ENCODE results near the gene NCOA4. TPM values are rescaled to one million over a fixed set of nuclear protein-coding genes. Genes with fewer than 3 reads are reported as not detected.
"Not testable (repeated sequence)": the region's sequence is repeated elsewhere in the genome, so short reads cannot be mapped to it uniquely, and the experiment has no call there.

The NCOA4 gene
- total RNA-seq, 4 donors from 2014 or later: 140 to 189 (median 160) TPM

- intact Hi-C loops (cut with DNase I): no loop called here
- Histone ChIP-seq H3K4me1 (no peaks in the 10 kb centered on the region), H3K36me3 (no peaks in the 10 kb centered on the region), H3K9me3 (no peaks in the 10 kb centered on the region), H3K27me3 (no peaks in the 10 kb centered on the region), H3K27ac (no peak overlapping the region), H3K4me3 (replicated peaks in 1 of 3) (no peak overlapping the region)
- no peak for DNase-seq
- WGBS, 2 donors: 62 to 79% methylated on average over 2 of the region's 2 CpGs
- TF ChIP-seq POLR2A (IDR thresholded peaks at IDR 0.05) (no peak), CTCF (IDR thresholded peaks at IDR 0.05) (no peak)
These were observed 38.5 kb upstream of the NCOA4 start for GRCh38 chr10:46068905-46069304.

- DNase-seq: no peak
- WGBS, 2 donors: 62 to 69% methylated on average over 1 of the region's 1 CpG
- H3K4me1 ChIP-seq: no peaks in the 10 kb centered on the region
- no peak overlapping the region for H3K4me3 ChIP-seq (replicated peaks in 1 of 3)
- no peaks in the 10 kb centered on the region for H3K27me3 ChIP-seq
- H3K27ac ChIP-seq: no peak overlapping the region
- H3K9me3 ChIP-seq: no peaks in the 10 kb centered on the region
- no peaks in the 10 kb centered on the region for H3K36me3 ChIP-seq
- no peak for TF ChIP-seq CTCF (IDR thresholded peaks at IDR 0.05)
- no peak for TF ChIP-seq POLR2A (IDR thresholded peaks at IDR 0.05)
- intact Hi-C loops (cut with DNase I): no loop called here
These were observed 37.7 kb upstream of the NCOA4 start for GRCh38 chr10:46068117-46068516.

- H3K4me3 ChIP-seq (replicated peaks in 1 of 3): no peak overlapping the region
- WGBS, 2 donors: 100% methylated on average over 1 of the region's 1 CpG
- H3K27me3 ChIP-seq: no peaks in the 10 kb centered on the region
- no peak overlapping the region for H3K27ac ChIP-seq
- intact Hi-C loops (cut with DNase I): no loop called here
- DNase-seq: no peak
- TF ChIP-seq POLR2A (IDR thresholded peaks at IDR 0.05): no peak
- TF ChIP-seq CTCF (IDR thresholded peaks at IDR 0.05): no peak
- no peaks in the 10 kb centered on the region for H3K36me3 ChIP-seq
- H3K4me1 ChIP-seq: no peaks in the 10 kb centered on the region
- H3K9me3 ChIP-seq: no peaks in the 10 kb centered on the region
These were observed 33.9 kb upstream of the NCOA4 start for GRCh38 chr10:46064269-46064817.

- no peaks in the 10 kb centered on the region for H3K36me3 ChIP-seq
- no peaks in the 10 kb centered on the region for H3K9me3 ChIP-seq
- no peaks in the 10 kb centered on the region for H3K27me3 ChIP-seq
- H3K27ac ChIP-seq: no peak overlapping the region
- WGBS, 2 donors: 87 to 93% methylated on average over 14 of the region's 14 CpGs
- no peak for DNase-seq
- H3K4me1 ChIP-seq: no peaks in the 10 kb centered on the region
- H3K4me3 ChIP-seq (replicated peaks in 1 of 3): no peak overlapping the region
- intact Hi-C loops (cut with DNase I): no loop called here
- TF ChIP-seq CTCF (IDR thresholded peaks at IDR 0.05) (no peak), POLR2A (IDR thresholded peaks at IDR 0.05) (no peak)
These were observed 32.5 kb upstream of the NCOA4 start for GRCh38 chr10:46062723-46063428.

- no peaks in the 10 kb centered on the region for H3K36me3 ChIP-seq
- 66 to 78% methylated on average over 3 of the region's 3 CpGs for WGBS, 2 donors
- H3K27ac ChIP-seq: no peak overlapping the region
- no peaks in the 10 kb centered on the region for H3K27me3 ChIP-seq
- intact Hi-C loops (cut with DNase I): no loop called here
- H3K4me1 ChIP-seq: no peaks in the 10 kb centered on the region
- H3K4me3 ChIP-seq (replicated peaks in 1 of 3): no peak overlapping the region
- no peaks in the 10 kb centered on the region for H3K9me3 ChIP-seq
- TF ChIP-seq POLR2A (IDR thresholded peaks at IDR 0.05) (no peak), CTCF (IDR thresholded peaks at IDR 0.05) (no peak)
- no peak for DNase-seq
These were observed 30.3 kb upstream of the NCOA4 start for GRCh38 chr10:46060706-46061105.

- DNase-seq; H3K36me3 ChIP-seq; H3K9me3 ChIP-seq; H3K4me1 ChIP-seq; H3K4me3 ChIP-seq (replicated peaks in 1 of 3); intact Hi-C loops (cut with DNase I); H3K27ac ChIP-seq; H3K27me3 ChIP-seq: not testable (repeated sequence)
- 93 to 96% methylated on average over 5 of the region's 5 CpGs for WGBS, 2 donors
These were observed 27.5 kb upstream of the NCOA4 start for GRCh38 chr10:46057927-46058326.
